Ascending aorta (tissue), 2 donors: Measurements from ENCODE around the gene LRSAM1. TPM values are rescaled to one million over a fixed set of nuclear protein-coding genes. Genes with fewer than 3 reads are reported as not detected.

ENCODE experiments used
- DNase-seq, 2 donors: peaks; one replicate each; pipeline ENCODE4 v3.0.0-alpha.2; 2019; ENCODE audit warnings: low spot score in 2 of 2
- H3K27ac ChIP-seq, 2 donors: fragments of 200-600 bp; sonication (generic); one replicate each; pipeline ENCODE4 v1.5.1; 2016 to 2017; ENCODE audit warnings: mild to moderate bottlenecking in 1 of 2
- H3K27me3 ChIP-seq: fragments of 200-600 bp; sonication (generic); one replicate; pipeline ENCODE4 v1.5.1; 2017
- H3K36me3 ChIP-seq, 2 donors: fragments of 200-600 bp; sonication (generic); one replicate each; pipeline ENCODE4 v1.5.1; 2016
- H3K4me1 ChIP-seq, 2 donors: fragments of 200-600 bp; sonication (generic); one replicate each; pipeline ENCODE4 v1.5.1; 2016 to 2017; ENCODE audit warnings: mild to moderate bottlenecking in 1 of 2
- H3K4me3 ChIP-seq, 2 donors: fragments of 200-600 bp; sonication (generic); one replicate each; pipeline ENCODE4 v1.5.1; 2016 to 2017; ENCODE audit warnings: mild to moderate bottlenecking in 1 of 2
- H3K9me3 ChIP-seq, 2 donors: fragments of 200-600 bp; sonication (generic); one replicate each; pipeline ENCODE4 v1.5.1; 2016
- CTCF ChIP-seq, 3 experiments: fragments of 200-600 bp in 2 of 3; fragments of 450-650 bp in 1 of 3; sonication (generic) in 2 of 3; IDR thresholded peaks; one replicate each; pipeline ENCODE4 v1.5.1; 2016 to 2019; ENCODE audit warnings: antibody characterized with exemption in 3 of 3, mild to moderate bottlenecking in 1 of 3, moderate library complexity in 1 of 3
- intact Hi-C: fragments of 100-400 bp; cut with DNase I; formaldehyde crosslinking; loops from one replicate; pipeline ENCODE4 v1.15.1; 2023
- total RNA-seq: library from RNA; depleted of rRNA; stranded (reverse); fragments of >200 nt; gene quantifications from one replicate; pipeline ENCODE4 v1.1.0, GENCODE V29; 2016

LRSAM1 gene
- total RNA-seq, 1 donor from 2014 or later = 22.8 TPM

GRCh38 chr9:127422787-127423186 lies 28.5 kb upstream of the LRSAM1 start:
- H3K9me3 ChIP-seq = no peaks in the 10 kb centered on the region
- intact Hi-C loops = no loop called here
- DNase-seq = no peak
- H3K27me3 ChIP-seq = no peaks in the 10 kb centered on the region
- peaks cover 7 to 28% of the 10 kb centered on the region in 2 donors for H3K4me1 ChIP-seq
- peak overlapping the region in 1 of 2 donors; percentile 79 for H3K27ac ChIP-seq
- peaks cover 0 to 1% of the 10 kb centered on the region in 2 donors for H3K36me3 ChIP-seq
- H3K4me3 ChIP-seq = peak overlapping the region; percentile 86
- TF ChIP-seq CTCF (IDR thresholded peaks at IDR 0.05) = no peak

- intact Hi-C loops = no loop called here
- DNase-seq = no peak
- peaks cover 7 to 28% of the 10 kb centered on the region in 2 donors for H3K4me1 ChIP-seq
- TF ChIP-seq CTCF (IDR thresholded peaks at IDR 0.05) = no peak
- no peaks in the 10 kb centered on the region for H3K27me3 ChIP-seq
- no peaks in the 10 kb centered on the region for H3K9me3 ChIP-seq
- peaks cover 1 to 7% of the 10 kb centered on the region in 2 donors for H3K36me3 ChIP-seq
- H3K4me3 ChIP-seq = peak overlapping the region; percentile 86
- H3K27ac ChIP-seq = peak overlapping the region; percentile 79 to 91
Observed at GRCh38 chr9:127423476-127423933, 27.8 kb upstream of the LRSAM1 start.

- Histone ChIP-seq H3K9me3 (no peaks in the 10 kb centered on the region), H3K4me1 (peaks cover 7 to 28% of the 10 kb centered on the region in 2 donors), H3K36me3 (peaks cover 7 to 13% of the 10 kb centered on the region in 2 donors), H3K27me3 (no peaks in the 10 kb centered on the region), H3K27ac (peak within 1 kb of the TSS; percentile 79 to 91), H3K4me3 (peak within 1 kb of the TSS; percentile 86)
- intact Hi-C loops = loop anchor here (1.0 kb wide), 2 partner anchors 27 kb away; partner anchors contain the start of genes LRSAM1, RPL12 and SLC2A8
- peak; percentile 80 to 96 for DNase-seq
- no peak for TF ChIP-seq CTCF (IDR thresholded peaks at IDR 0.05)
Observed at GRCh38 chr9:127423934-127424675, 27.2 kb upstream of the LRSAM1 start, which contains the start of gene ZNF79. Gene ZNF79 (plus strand): TSS chr9:127424382. CDS start chr9:127424788, 406 bp downstream.

- Histone ChIP-seq H3K27ac (peak overlapping the region; percentile 79 to 91), H3K4me1 (peaks cover 7 to 28% of the 10 kb centered on the region in 2 donors), H3K36me3 (peaks cover 11 to 19% of the 10 kb centered on the region in 2 donors), H3K27me3 (no peaks in the 10 kb centered on the region), H3K4me3 (peak overlapping the region; percentile 86), H3K9me3 (no peaks in the 10 kb centered on the region)
- intact Hi-C loops = loop anchor here (1.0 kb wide), 2 partner anchors 27 kb away; partner anchors contain the start of genes LRSAM1, RPL12 and SLC2A8
- DNase-seq = no peak
- TF ChIP-seq CTCF (IDR thresholded peaks at IDR 0.05) = peak in 1 of 3 experiments; percentile 5
Observed at GRCh38 chr9:127424676-127424999, 26.7 kb upstream of the LRSAM1 start.

- no peak overlapping the region for H3K4me3 ChIP-seq
- no peak for TF ChIP-seq CTCF (IDR thresholded peaks at IDR 0.05)
- no peaks in the 10 kb centered on the region for H3K27me3 ChIP-seq
- intact Hi-C loops = no loop called here
- peaks cover 23 to 31% of the 10 kb centered on the region in 2 donors for H3K36me3 ChIP-seq
- H3K4me1 ChIP-seq = peaks cover 7 to 28% of the 10 kb centered on the region in 2 donors
- H3K27ac ChIP-seq = no peak overlapping the region
- no peaks in the 10 kb centered on the region for H3K9me3 ChIP-seq
- no peak for DNase-seq
Observed at GRCh38 chr9:127426756-127427155, 24.6 kb upstream of the LRSAM1 start.
